Measurements from ENCODE around the gene GATA3. TPM values are rescaled to one million over a fixed set of nuclear protein-coding genes. Genes with fewer than 3 reads are reported as not detected.

The GATA3 gene
- total RNA-seq, 4 donors from 2014 or later: 0.12 to 0.61 (median 0.58) TPM

GRCh38 chr10:8069108-8069507 lies 14.6 kb downstream of the GATA3 start:
- intact Hi-C loops (cut with DNase I; ENCODE audit: low total_unique reads) (loop anchor here (10.0 kb wide), 1 partner anchor 296 kb away; no protein-coding TSS in a partner anchor), in situ Hi-C loops (cut with MboI; ENCODE audit: low sequenced_read_pairs in 4 of 4) (no loop called here)
- Histone ChIP-seq H3K9me3 (no peaks in the 10 kb centered on the region), H3K27ac (no peak overlapping the region), H3K4me3 (no peak overlapping the region), H3K36me3 (no peaks in the 10 kb centered on the region), H3K27me3 (peaks cover 9 to 20% (median 17%) of the 10 kb centered on the region in 3 donors), H3K4me1 (no peaks in the 10 kb centered on the region)
- DNase-seq: no peak
- no peak for TF ChIP-seq CTCF (IDR thresholded peaks at IDR 0.05 in 4 of 5, conservative IDR thresholded peaks at IDR 0.05 in 1 of 5)
- TF ChIP-seq POLR2A (IDR thresholded peaks at IDR 0.05): no peak
- ATAC-seq: no peak

GRCh38 chr10:8069627-8070026 lies 15.1 kb downstream of the GATA3 start:
- no peaks in the 10 kb centered on the region for H3K4me1 ChIP-seq
- peaks cover 4 to 16% (median 12%) of the 10 kb centered on the region in 3 donors for H3K27me3 ChIP-seq
- intact Hi-C loops (cut with DNase I; ENCODE audit: low total_unique reads) (loop anchor here (10.0 kb wide), 1 partner anchor 295 kb away; no protein-coding TSS in a partner anchor), in situ Hi-C loops (cut with MboI; ENCODE audit: low sequenced_read_pairs in 4 of 4) (no loop called here)
- no peak overlapping the region for H3K27ac ChIP-seq
- no peaks in the 10 kb centered on the region for H3K36me3 ChIP-seq
- no peak overlapping the region for H3K4me3 ChIP-seq
- no peak for ATAC-seq
- DNase-seq: no peak
- H3K9me3 ChIP-seq: no peaks in the 10 kb centered on the region
- no peak for TF ChIP-seq CTCF (IDR thresholded peaks at IDR 0.05 in 4 of 5, conservative IDR thresholded peaks at IDR 0.05 in 1 of 5)
- no peak for TF ChIP-seq POLR2A (IDR thresholded peaks at IDR 0.05)

GRCh38 chr10:8070440-8070839 lies 16.0 kb downstream of the GATA3 start:
- in situ Hi-C loops (cut with MboI; ENCODE audit: low sequenced_read_pairs in 4 of 4): no loop called here

GRCh38 chr10:8071006-8071405 lies 16.5 kb downstream of the GATA3 start:
- Histone ChIP-seq H3K36me3 (no peaks in the 10 kb centered on the region), H3K27me3 (peaks cover 0 to 9% (median 4%) of the 10 kb centered on the region in 3 donors), H3K27ac (no peak overlapping the region), H3K4me1 (no peaks in the 10 kb centered on the region), H3K9me3 (no peaks in the 10 kb centered on the region), H3K4me3 (no peak overlapping the region)
- ATAC-seq: no peak
- intact Hi-C loops (cut with DNase I; ENCODE audit: low total_unique reads): no loop called here
- TF ChIP-seq CTCF (IDR thresholded peaks at IDR 0.05 in 4 of 5, conservative IDR thresholded peaks at IDR 0.05 in 1 of 5): no peak
- no peak for TF ChIP-seq POLR2A (IDR thresholded peaks at IDR 0.05)
- in situ Hi-C loops (cut with MboI; ENCODE audit: low sequenced_read_pairs in 4 of 4): no loop called here
- no peak for DNase-seq

More at GRCh38 chr10:8070440-8070839, 16.0 kb downstream of the GATA3 start:
- no peak for DNase-seq
- TF ChIP-seq CTCF (IDR thresholded peaks at IDR 0.05 in 4 of 5, conservative IDR thresholded peaks at IDR 0.05 in 1 of 5): no peak
- TF ChIP-seq POLR2A (IDR thresholded peaks at IDR 0.05): no peak
- Histone ChIP-seq H3K27me3 (peaks cover 0 to 9% (median 6%) of the 10 kb centered on the region in 3 donors), H3K9me3 (no peaks in the 10 kb centered on the region), H3K4me3 (no peak overlapping the region), H3K36me3 (no peaks in the 10 kb centered on the region), H3K4me1 (no peaks in the 10 kb centered on the region), H3K27ac (no peak overlapping the region)
- ATAC-seq: no peak
- intact Hi-C loops (cut with DNase I; ENCODE audit: low total_unique reads): no loop called here

GRCh38 chr10:8071666-8072065 lies 17.2 kb downstream of the GATA3 start:
- H3K4me1 ChIP-seq: no peaks in the 10 kb centered on the region
- peaks cover 0 to 5% (median 3%) of the 10 kb centered on the region in 3 donors for H3K27me3 ChIP-seq
- no peak overlapping the region for H3K4me3 ChIP-seq
- in situ Hi-C loops (cut with MboI; ENCODE audit: low sequenced_read_pairs in 4 of 4): no loop called here
- intact Hi-C loops (cut with DNase I; ENCODE audit: low total_unique reads): no loop called here
- no peak for ATAC-seq
- H3K27ac ChIP-seq: no peak overlapping the region
- TF ChIP-seq CTCF (IDR thresholded peaks at IDR 0.05 in 4 of 5, conservative IDR thresholded peaks at IDR 0.05 in 1 of 5) (no peak), POLR2A (IDR thresholded peaks at IDR 0.05) (no peak)
- no peak for DNase-seq
- H3K9me3 ChIP-seq: no peaks in the 10 kb centered on the region
- no peaks in the 10 kb centered on the region for H3K36me3 ChIP-seq

Data from gastrocnemius medialis (tissue), 4 donors.